ENCODE results near the gene LOXHD1. TPM values are rescaled to one million over a fixed set of nuclear protein-coding genes. Genes with fewer than 3 reads are reported as not detected.

Gene LOXHD1
- total RNA-seq, 1 experiment from 2014 or later, result 25.5 TPM

- TF ChIP-seq EZH2 (IDR thresholded peaks at IDR 0.05; ENCODE audit: borderline replicate concordance, low read depth, low read length, poor library complexity, severe bottlenecking), result no peak
- TF ChIP-seq CTCF (conservative IDR thresholded peaks at IDR 0.05; ENCODE audit: low read depth, low read length), result no peak
- ChIA-PET CTCF (interaction anchor here (1.0 kb wide), 1 partner anchor 223 kb away, joined by 3 read pairs; no protein-coding TSS in a partner anchor), POLR2A (ENCODE audit: low non-redundant PET) (no interaction called here)
- no peaks in the 10 kb centered on the region for H3K9me3 ChIP-seq (ENCODE audit: low read depth, low read length, poor library complexity, severe bottlenecking)
- H3K27ac ChIP-seq (ENCODE audit: low read depth, low read length, poor library complexity, severe bottlenecking), result no peak overlapping the region
- no peaks in the 10 kb centered on the region for H3K27me3 ChIP-seq (replicated peaks; ENCODE audit: insufficient read depth, low read depth, low read length, poor library complexity)
- no peak for DNase-seq (ENCODE audit: low spot score)
- no peaks in the 10 kb centered on the region for H3K4me1 ChIP-seq (ENCODE audit: insufficient read depth, low read length, poor library complexity, severe bottlenecking)
- H3K36me3 ChIP-seq (ENCODE audit: insufficient read depth, low read length, poor library complexity, severe bottlenecking), result no peaks in the 10 kb centered on the region
- no TSS peak for BruUV-seq (replicated peaks)
- intact Hi-C loops (cut with micrococcal nuclease; ENCODE audit: unreplicated experiment), result no loop called here
- H3K4me3 ChIP-seq (ENCODE audit: low read depth, low read length, poor library complexity, severe bottlenecking), result no peak overlapping the region
Observed at GRCh38 chr18:46435031-46435430, 222.0 kb downstream of the LOXHD1 start.

GRCh38 chr18:46434629-46435028, 222.4 kb downstream of the LOXHD1 start:
- ChIA-PET CTCF (interaction anchor here (1.0 kb wide), 1 partner anchor 223 kb away, joined by 3 read pairs; no protein-coding TSS in a partner anchor), POLR2A (ENCODE audit: low non-redundant PET) (no interaction called here)
- intact Hi-C loops (cut with micrococcal nuclease; ENCODE audit: unreplicated experiment), result no loop called here

GRCh38 chr18:46433121-46433826, 223.7 kb downstream of the LOXHD1 start:
- H3K27ac ChIP-seq (ENCODE audit: low read depth, low read length, poor library complexity, severe bottlenecking), result no peak overlapping the region
- H3K9me3 ChIP-seq (ENCODE audit: low read depth, low read length, poor library complexity, severe bottlenecking), result no peaks in the 10 kb centered on the region
- ChIA-PET POLR2A (ENCODE audit: low non-redundant PET) (no interaction called here), CTCF (no interaction called here)
- H3K27me3 ChIP-seq (replicated peaks; ENCODE audit: insufficient read depth, low read depth, low read length, poor library complexity), result no peaks in the 10 kb centered on the region
- TF ChIP-seq CTCF (conservative IDR thresholded peaks at IDR 0.05; ENCODE audit: low read depth, low read length), result no peak
- TF ChIP-seq EZH2 (IDR thresholded peaks at IDR 0.05; ENCODE audit: borderline replicate concordance, low read depth, low read length, poor library complexity, severe bottlenecking), result no peak
- H3K4me3 ChIP-seq (ENCODE audit: low read depth, low read length, poor library complexity, severe bottlenecking), result no peak overlapping the region
- H3K4me1 ChIP-seq (ENCODE audit: insufficient read depth, low read length, poor library complexity, severe bottlenecking), result no peaks in the 10 kb centered on the region
- intact Hi-C loops (cut with micrococcal nuclease; ENCODE audit: unreplicated experiment), result no loop called here
- no peak for DNase-seq (ENCODE audit: low spot score)
- BruUV-seq (replicated peaks), result no TSS peak
- no peaks in the 10 kb centered on the region for H3K36me3 ChIP-seq (ENCODE audit: insufficient read depth, low read length, poor library complexity, severe bottlenecking)

More at GRCh38 chr18:46434629-46435028, 222.4 kb downstream of the LOXHD1 start:
- no peak for DNase-seq (ENCODE audit: low spot score)
- Histone ChIP-seq H3K4me3 (ENCODE audit: low read depth, low read length, poor library complexity, severe bottlenecking) (no peak overlapping the region), H3K27me3 (replicated peaks; ENCODE audit: insufficient read depth, low read depth, low read length, poor library complexity) (no peaks in the 10 kb centered on the region), H3K4me1 (ENCODE audit: insufficient read depth, low read length, poor library complexity, severe bottlenecking) (no peaks in the 10 kb centered on the region), H3K36me3 (ENCODE audit: insufficient read depth, low read length, poor library complexity, severe bottlenecking) (no peaks in the 10 kb centered on the region), H3K9me3 (ENCODE audit: low read depth, low read length, poor library complexity, severe bottlenecking) (no peaks in the 10 kb centered on the region), H3K27ac (ENCODE audit: low read depth, low read length, poor library complexity, severe bottlenecking) (no peak overlapping the region)
- TF ChIP-seq EZH2 (IDR thresholded peaks at IDR 0.05; ENCODE audit: borderline replicate concordance, low read depth, low read length, poor library complexity, severe bottlenecking) (no peak), CTCF (conservative IDR thresholded peaks at IDR 0.05; ENCODE audit: low read depth, low read length) (no peak)
- no TSS peak for BruUV-seq (replicated peaks)
